K562 (cell line): ENCODE results near the gene USH2A. TPM values are rescaled to one million over a fixed set of nuclear protein-coding genes. Genes with fewer than 3 reads are reported as not detected.

Experiments used
- ATAC-seq: fragments of 200-7000 bp; cut with Tn5 transposase; 3 replicates; pipeline ENCODE4 v1.9.1; 2020; ENCODE audit warnings: moderate library complexity
- BruUV-seq: library from RNA; stranded (reverse); fragments of 400-500 nt; replicated peaks from 2 replicates; lab custom pipeline; 2021; lab: Mats Ljungman, UMichigan
- CTCF ChIA-PET: fragments of 300-600 bp; formaldehyde crosslinking; extraction: SDS; loops from one replicate; lab custom pipeline; 2021; ENCODE audit warnings: low intra/inter-chr PET ratio; lab: Yijun Ruan, JAX
- POLR2A ChIA-PET: fragments of 300-600, 350-650 bp; sonication (Branson Sonifier 250); formaldehyde crosslinking; extraction: SDS; loops from one replicate; lab custom pipeline; 2021; ENCODE audit warnings: antibody characterized with exemption, inconsistent platforms; lab: Yijun Ruan, JAX
- DNase-seq, 4 experiments: peaks; one replicate each; pipeline versions ENCODE4 v3.0.0 to v3.0.0-alpha.2; 2011 to 2018; ENCODE audit warnings: low spot score in 3 of 4, mixed read lengths in 3 of 4; ENCODE audit errors: extremely low read depth in 1 of 4
- FAIRE-seq: peaks from 2 replicates; lab custom pipeline; 2011; peaks lifted over from hg19 to GRCh38; lab: Jason Lieb, UNC
- H2AFZ ChIP-seq: 2 replicates; pipeline ENCODE4 v1.6.0; 2011; ENCODE audit warnings: low read depth, low read length, control low read depth, inconsistent platforms
- H3K27ac ChIP-seq: fragments of 200-600 bp; 3 replicates; pipeline ENCODE4 v1.8.0; 2011; ENCODE audit warnings: low read depth, mild to moderate bottlenecking, control low read depth, inconsistent platforms, low read length, moderate library complexity, mixed read lengths; ENCODE audit errors: extremely low read depth
- H3K27me3 ChIP-seq, 2 experiments: fragments of 300-600 bp in 1 of 2; 2 replicates in 1 of 2; 3 replicates in 1 of 2; pipeline versions ENCODE4 v1.6.0 to v1.8.0; 2011; ENCODE audit warnings: inconsistent platforms in 2 of 2, low read length in 2 of 2, mild to moderate bottlenecking in 1 of 2, mixed read lengths in 1 of 2, moderate library complexity in 1 of 2; ENCODE audit not compliant: control insufficient read depth in 2 of 2, insufficient read depth in 2 of 2
- H3K36me3 ChIP-seq: fragments of 300-600 bp; 3 replicates; pipeline ENCODE4 v1.8.0; 2011; ENCODE audit warnings: mild to moderate bottlenecking, low read length, inconsistent platforms; ENCODE audit not compliant: control insufficient read depth, insufficient read depth
- H3K4me1 ChIP-seq, 2 experiments: fragments of 200-600 bp in 1 of 2; replicated peaks in 1 of 2; 2 replicates in 1 of 2; 3 replicates in 1 of 2; pipeline versions ENCODE4 v1.5.1 to v1.8.0; 2011; ENCODE audit warnings: inconsistent platforms in 2 of 2, low read length in 2 of 2, mild to moderate bottlenecking in 1 of 2, mixed read lengths in 1 of 2, moderate library complexity in 1 of 2; ENCODE audit not compliant: control insufficient read depth in 2 of 2, insufficient read depth in 2 of 2
- H3K4me2 ChIP-seq: 2 replicates; pipeline ENCODE4 v1.6.1; 2011; ENCODE audit warnings: low read length, control low read depth, inconsistent platforms, mixed read lengths; ENCODE audit not compliant: insufficient read depth
- H3K4me3 ChIP-seq: fragments of 200-600 bp; sonication (generic), shearing (Covaris generic); 2 replicates; pipeline ENCODE4 v1.5.1; 2016; ENCODE audit warnings: control low read depth, inconsistent platforms
- H3K79me2 ChIP-seq: fragments of 200-600 bp; 3 replicates; pipeline ENCODE4 v1.8.0; 2011; ENCODE audit warnings: low read length, inconsistent platforms; ENCODE audit not compliant: control insufficient read depth, insufficient read depth
- H3K9ac ChIP-seq, 2 experiments: 2 replicates each; pipeline versions ENCODE4 v1.6.0 to v1.6.1; 2011; ENCODE audit warnings: low read depth in 2 of 2, low read length in 2 of 2, control low read depth in 1 of 2, inconsistent platforms in 1 of 2, mild to moderate bottlenecking in 1 of 2, mixed read lengths in 1 of 2; ENCODE audit not compliant: insufficient read depth in 1 of 2
- H3K9me1 ChIP-seq: one replicate; pipeline ENCODE4 v1.6.0; 2011; ENCODE audit warnings: inconsistent platforms, mild to moderate bottlenecking, low read length, moderate library complexity; ENCODE audit not compliant: control insufficient read depth, insufficient read depth
- H3K9me3 ChIP-seq: replicated peaks from 2 replicates; pipeline ENCODE4 v1.5.1; 2011; ENCODE audit warnings: low read depth, low read length, inconsistent platforms; ENCODE audit not compliant: control insufficient read depth, insufficient read depth
- H4K20me1 ChIP-seq: replicated peaks from 2 replicates; pipeline ENCODE4 v1.6.1; 2011; ENCODE audit warnings: low read length, inconsistent platforms, mixed read lengths; ENCODE audit not compliant: control insufficient read depth, insufficient read depth
- ELF2 ChIP-seq: fragments of 250-450 bp; sonication (Bioruptor Pico); IDR thresholded peaks from 2 replicates; pipeline ENCODE4 v1.5.0; 2021; ENCODE audit warnings: mild to moderate bottlenecking
- HDAC6 ChIP-seq: IDR thresholded peaks from 2 replicates; pipeline ENCODE4 v1.6.1; 2012; ENCODE audit warnings: low read depth, mild to moderate bottlenecking, control low read depth, inconsistent platforms, low read length, moderate library complexity
- HNRNPL ChIP-seq: fragments of 200-400 bp; formaldehyde crosslinking; IDR thresholded peaks from 2 replicates; pipeline ENCODE4 v1.6.1; 2017; ENCODE audit warnings: low read depth, mild to moderate bottlenecking, low read length
- MYBL2 ChIP-seq, 2 experiments: fragments of 450-650 bp in 1 of 2; sonication (generic) in 1 of 2; formaldehyde crosslinking in 1 of 2; IDR thresholded peaks; 2 replicates each; pipeline versions ENCODE4 v1.6.1 to v1.8.1; 2017 to 2022; ENCODE audit warnings: borderline replicate concordance in 1 of 2, inconsistent platforms in 1 of 2, low read depth in 1 of 2, mild to moderate bottlenecking in 1 of 2, missing genetic modification reagents in 1 of 2, moderate library complexity in 1 of 2
- NELFE ChIP-seq: IDR thresholded peaks from 2 replicates; pipeline ENCODE4 v1.6.1; 2011; ENCODE audit warnings: mild to moderate bottlenecking; ENCODE audit not compliant: insufficient read depth, insufficient read length
- STAG1 ChIP-seq: sonication (generic); formaldehyde crosslinking; IDR thresholded peaks from 2 replicates; pipeline ENCODE4 v1.5.0; 2020; ENCODE audit warnings: missing genetic modification reagents, borderline replicate concordance
- TGIF2 ChIP-seq: sonication (generic); formaldehyde crosslinking; IDR thresholded peaks from 2 replicates; pipeline ENCODE4 v1.8.1; 2022; ENCODE audit warnings: mild to moderate bottlenecking, missing genetic modification reagents, moderate library complexity
- ZFP91 ChIP-seq: sonication (generic); formaldehyde crosslinking; IDR thresholded peaks from 2 replicates; pipeline ENCODE4 v1.8.0; 2022; ENCODE audit warnings: mild to moderate bottlenecking, missing genetic modification reagents
- ZNF146 ChIP-seq: IDR thresholded peaks from one replicate; pipeline ENCODE4 v1.6.1; 2018; ENCODE audit warnings: missing compliant biosample characterization; ENCODE audit not compliant: unreplicated experiment
- ZNF274 ChIP-seq: IDR thresholded peaks from 2 replicates; pipeline ENCODE4 v1.6.1; 2011; ENCODE audit warnings: low read depth, mild to moderate bottlenecking, low read length, moderate library complexity, borderline replicate concordance
- ZNF57 ChIP-seq: fragments of 450-650 bp; formaldehyde crosslinking; IDR thresholded peaks from 2 replicates; pipeline ENCODE4 v1.4.0; 2020; ENCODE audit warnings: mild to moderate bottlenecking, moderate library complexity
- ZNF586 ChIP-seq: fragments of 450-650 bp; formaldehyde crosslinking; conservative IDR thresholded peaks from 2 replicates; pipeline ENCODE4 v1.4.0; 2020; ENCODE audit warnings: mild to moderate bottlenecking, moderate library complexity
- ZNF780A ChIP-seq: fragments of 250-450 bp; sonication (Bioruptor Pico); IDR thresholded peaks from 2 replicates; pipeline ENCODE4 v1.5.0; 2021; ENCODE audit warnings: mild to moderate bottlenecking
- whole genome bisulfite sequencing: fragments of 100-300 bp; shearing (Covaris generic); methylation state at CpG from one replicate; pipeline ENCODE4 v1.1.6; 2016; ENCODE audit warnings: low coverage, mixed read lengths; ENCODE audit not compliant: insufficient coverage; ENCODE audit errors: missing lambda C conversion rate; 5-methylcytosine and 5-hydroxymethylcytosine counted together
- in situ Hi-C: fragments of 300-500 bp; cut with MboI; formaldehyde crosslinking; loops from 4 replicates; pipeline ENCODE4 v1.15.0; 2018; ENCODE audit warnings: inconsistent platforms, mixed read lengths
- intact Hi-C: fragments of 100-400 bp; cut with micrococcal nuclease; formaldehyde crosslinking; loops from 2 replicates; pipeline ENCODE4 v1.14.2; 2022
- polyA plus RNA-seq, 8 experiments: library from polyadenylated mRNA; depleted of rRNA in 4 of 8; stranded (reverse) in 5 of 8; unstranded in 3 of 8; fragments of >200 nt; fragmentation: Nextera tagmentation in 2 of 8; fragmentation: Illumina TruSeq in 1 of 8; extraction: Ambion mirVana in 2 of 8; extraction: Trizol in 1 of 8; gene quantifications; 2 replicates each; pipeline versions ENCODE4 v1.2.1 to v1.2.3, GENCODE V29; 2011 to 2014; ENCODE audit warnings: inconsistent platforms in 1 of 8, missing spikeins in 1 of 8
- total RNA-seq, 7 experiments: library from RNA; depleted of rRNA in 6 of 7; stranded (reverse); fragments of >200 nt in 6 of 7; fragmentation: Illumina TruSeq in 2 of 7; extraction: Trizol in 2 of 7; gene quantifications; 2 replicates each; pipeline versions ENCODE4 v1.2.1 to v1.2.3, GENCODE V29; 2011 to 2021; ENCODE audit warnings: low replicate concordance in 1 of 7
- TF ChIP-seq, protein P1 (sequence below): sonication (generic); formaldehyde crosslinking; IDR thresholded peaks from 2 replicates; pipeline ENCODE4 v1.8.0; 2023; ENCODE audit warnings: mild to moderate bottlenecking, missing genetic modification reagents

USH2A gene
- total and polyA plus RNA-seq, 9 of the 15 experiments (the other 6 are each of a cell fraction or from before 2014, with no cell fraction given) = under 0.01 TPM; not detected in 7

DNA sequence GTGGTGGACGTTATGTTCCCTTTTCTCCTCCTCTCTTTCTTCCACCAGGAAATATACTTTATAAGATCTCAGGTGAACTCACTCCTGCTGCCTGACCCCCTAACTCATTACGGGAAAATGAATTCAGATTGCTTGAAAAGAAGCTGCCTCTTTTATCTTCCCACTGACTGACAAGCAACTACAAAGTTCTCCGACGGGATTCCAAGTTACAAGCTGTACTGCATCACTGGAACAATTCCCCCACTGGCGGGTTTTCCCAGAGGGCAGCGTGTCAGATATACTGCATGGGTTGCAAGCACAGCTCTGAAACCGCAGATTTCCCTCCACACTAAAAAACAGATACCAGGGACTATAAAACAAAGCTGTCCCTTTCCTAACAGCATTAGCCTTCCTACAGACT, 465.6 kb downstream of the USH2A start (continued):
- TF ChIP-seq HDAC6 (no peak), NELFE (no peak), ZNF586 (no peak), TGIF2 (CRISPR knock-in tag) (no peak), ZFP91 (CRISPR knock-in tag) (no peak)
- TF ChIP-seq, protein P1, sequence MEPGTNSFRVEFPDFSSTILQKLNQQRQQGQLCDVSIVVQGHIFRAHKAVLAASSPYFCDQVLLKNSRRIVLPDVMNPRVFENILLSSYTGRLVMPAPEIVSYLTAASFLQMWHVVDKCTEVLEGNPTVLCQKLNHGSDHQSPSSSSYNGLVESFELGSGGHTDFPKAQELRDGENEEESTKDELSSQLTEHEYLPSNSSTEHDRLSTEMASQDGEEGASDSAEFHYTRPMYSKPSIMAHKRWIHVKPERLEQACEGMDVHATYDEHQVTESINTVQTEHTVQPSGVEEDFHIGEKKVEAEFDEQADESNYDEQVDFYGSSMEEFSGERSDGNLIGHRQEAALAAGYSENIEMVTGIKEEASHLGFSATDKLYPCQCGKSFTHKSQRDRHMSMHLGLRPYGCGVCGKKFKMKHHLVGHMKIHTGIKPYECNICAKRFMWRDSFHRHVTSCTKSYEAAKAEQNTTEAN (CRISPR knock-in tag) = no peak
- TF ChIP-seq, all 486 proteins: peak for 0

GRCh38 chr1:215932558-215932957, 490.7 kb downstream of the USH2A start:
- FAIRE-seq = no peak
- WGBS = 10% methylated on average over 3 of the region's 3 CpGs
- Histone ChIP-seq H3K36me3 (no peaks in the 10 kb centered on the region), H2AFZ (no peak overlapping the region), H4K20me1 (no peaks in the 10 kb centered on the region), H3K9ac (no peak overlapping the region), H3K27me3 (no peaks in the 10 kb centered on the region), H3K27ac (no peak overlapping the region), H3K9me3 (no peaks in the 10 kb centered on the region), H3K9me1 (no peaks in the 10 kb centered on the region), H3K79me2 (no peaks in the 10 kb centered on the region), H3K4me1 (no peaks in the 10 kb centered on the region), H3K4me3 (no peak overlapping the region), H3K4me2 (no peak overlapping the region)
- in situ Hi-C loops = no loop called here
- ATAC-seq = no peak
- intact Hi-C loops = no loop called here
- TF ChIP-seq STAG1 (CRISPR knock-in tag) (no peak), ZNF57 (CRISPR knock-in tag) (no peak), MYBL2 (IDR thresholded peaks at IDR 0.05; ENCODE audit: low read depth) (no peak), MYBL2 (CRISPR knock-in tag; IDR thresholded peaks at IDR 0.05; ENCODE audit: borderline replicate concordance) (no peak), HNRNPL (no peak), ELF2 (CRISPR knock-in tag) (no peak), ZNF274 (no peak), ZNF146 (no peak), ZNF780A (CRISPR knock-in tag) (no peak)
- ChIA-PET POLR2A (no interaction called here), CTCF (no interaction called here)
- BruUV-seq = no TSS peak
- no peak for DNase-seq
